WTC11 (cell line): ENCODE data around the gene ZBTB32. TPM values are rescaled to one million over a fixed set of nuclear protein-coding genes. Genes with fewer than 3 reads are reported as not detected.

Source experiments
- ATAC-seq: fragments of 200-7000 bp; cut with Tn5 transposase; 2 replicates; pipeline ENCODE4 v1.10.0; 2021; ENCODE audit warnings: mild to moderate bottlenecking, moderate library complexity
- CTCF ChIA-PET: fragments of 300-600 bp; sonication (Branson Sonifier 250); formaldehyde crosslinking; loops from one replicate; lab custom pipeline; 2021; ENCODE audit warnings: antibody characterized with exemption; lab: Charles Lee
- POLR2A ChIA-PET: fragments of 350-600 bp; sonication (Branson Sonifier 250); formaldehyde crosslinking; loops from one replicate; lab custom pipeline; 2021; ENCODE audit warnings: antibody characterized with exemption; lab: Charles Lee
- DNase-seq: peaks from one replicate; pipeline ENCODE4 v3.0.0; 2021; ENCODE audit warnings: low spot score
- H3K27ac Mint-ChIP-seq: 2 replicates; pipeline ENCODE4 v1.8.0; 2021; ENCODE audit warnings: mixed read lengths
- H3K27me3 Mint-ChIP-seq: 2 replicates; pipeline ENCODE4 v1.8.0; 2021; ENCODE audit warnings: low read depth, mild to moderate bottlenecking, moderate library complexity, mixed read lengths
- H3K36me3 Mint-ChIP-seq: 2 replicates; pipeline ENCODE4 v1.8.0; 2021; ENCODE audit warnings: mixed read lengths
- H3K4me1 Mint-ChIP-seq: 2 replicates; pipeline ENCODE4 v1.8.0; 2022; ENCODE audit warnings: mixed read lengths
- H3K4me3 Mint-ChIP-seq: 2 replicates; pipeline ENCODE4 v1.8.0; 2021; ENCODE audit warnings: mild to moderate bottlenecking, moderate library complexity, mixed read lengths
- H3K9me3 Mint-ChIP-seq: 2 replicates; pipeline ENCODE4 v1.8.0; 2021; ENCODE audit warnings: mixed read lengths
- CREB1 ChIP-seq: sonication (generic); formaldehyde crosslinking; IDR thresholded peaks from 2 replicates; pipeline ENCODE4 v1.8.0; 2023; ENCODE audit warnings: mild to moderate bottlenecking, missing genetic modification reagents
- ETV6 ChIP-seq: sonication (generic); formaldehyde crosslinking; IDR thresholded peaks from 2 replicates; pipeline ENCODE4 v1.8.1; 2022; ENCODE audit warnings: mild to moderate bottlenecking, missing genetic modification reagents
- JAZF1 ChIP-seq: fragments of 250-450 bp; sonication (Bioruptor Pico); IDR thresholded peaks from 2 replicates; pipeline ENCODE4 v1.9.0; 2021; ENCODE audit warnings: moderate library complexity, mild to moderate bottlenecking, inconsistent platforms
- JUN ChIP-seq: sonication (generic); formaldehyde crosslinking; IDR thresholded peaks from 2 replicates; pipeline ENCODE4 v1.8.0; 2023; ENCODE audit warnings: mild to moderate bottlenecking, missing genetic modification reagents
- NFE2L1 ChIP-seq: sonication (generic); formaldehyde crosslinking; IDR thresholded peaks from 2 replicates; pipeline ENCODE4 v1.8.1; 2023; ENCODE audit warnings: missing genetic modification reagents
- OVOL2 ChIP-seq: fragments of 250-450 bp; sonication (Bioruptor Pico); IDR thresholded peaks from 2 replicates; pipeline ENCODE4 v1.9.0; 2021; ENCODE audit warnings: mild to moderate bottlenecking, borderline replicate concordance
- SP1 ChIP-seq: sonication (generic); formaldehyde crosslinking; conservative IDR thresholded peaks from 2 replicates; pipeline ENCODE4 v1.8.1; 2022; ENCODE audit warnings: missing genetic modification reagents
- TP53 ChIP-seq: sonication (generic); formaldehyde crosslinking; IDR thresholded peaks from 2 replicates; pipeline ENCODE4 v1.8.1; 2023; ENCODE audit warnings: mild to moderate bottlenecking, missing genetic modification reagents
- ZBTB21 ChIP-seq: sonication (generic); formaldehyde crosslinking; IDR thresholded peaks from 2 replicates; pipeline ENCODE4 v1.8.1; 2023; ENCODE audit warnings: mild to moderate bottlenecking, missing genetic modification reagents, borderline replicate concordance
- ZNF121 ChIP-seq: sonication (generic); formaldehyde crosslinking; IDR thresholded peaks from 2 replicates; pipeline ENCODE4 v1.8.0; 2023; ENCODE audit warnings: missing genetic modification reagents
- ZNF232 ChIP-seq: sonication (generic); formaldehyde crosslinking; IDR thresholded peaks from 2 replicates; pipeline ENCODE4 v1.8.0; 2022; ENCODE audit warnings: mild to moderate bottlenecking, missing genetic modification reagents
- ZNF396 ChIP-seq: fragments of 250-450 bp; sonication (Bioruptor Pico); IDR thresholded peaks from 2 replicates; pipeline ENCODE4 v1.8.0; 2021; ENCODE audit warnings: mild to moderate bottlenecking, moderate library complexity, borderline replicate concordance
- ZNF671 ChIP-seq: fragments of 250-450 bp; sonication (Bioruptor Pico); IDR thresholded peaks from 2 replicates; pipeline ENCODE4 v1.8.0; 2021; ENCODE audit warnings: mild to moderate bottlenecking
- total RNA-seq: library from RNA; stranded (reverse); gene quantifications from 3 replicates; pipeline ENCODE4 v1.2.3, GENCODE V29; 2021
- TF ChIP-seq, protein P1 (sequence below): sonication (generic); formaldehyde crosslinking; conservative IDR thresholded peaks from 2 replicates; pipeline ENCODE4 v1.8.1; 2022; ENCODE audit warnings: mild to moderate bottlenecking, missing genetic modification reagents
- TF ChIP-seq, protein P2 (sequence below): sonication (generic); formaldehyde crosslinking; IDR thresholded peaks from 2 replicates; pipeline ENCODE4 v1.8.1; 2023; ENCODE audit warnings: mild to moderate bottlenecking, missing genetic modification reagents
- TF ChIP-seq, protein P3 (sequence below): sonication (generic); formaldehyde crosslinking; IDR thresholded peaks from 2 replicates; pipeline ENCODE4 v1.8.1; 2023; ENCODE audit warnings: mild to moderate bottlenecking, moderate library complexity, missing genetic modification reagents
- TF ChIP-seq, protein P4 (sequence below): sonication (generic); formaldehyde crosslinking; IDR thresholded peaks from 2 replicates; pipeline ENCODE4 v1.8.1; 2022; ENCODE audit warnings: low read depth, mild to moderate bottlenecking, moderate library complexity, missing genetic modification reagents, borderline replicate concordance
- TF ChIP-seq, protein P5 (sequence below): sonication (generic); formaldehyde crosslinking; conservative IDR thresholded peaks from 2 replicates; pipeline ENCODE4 v1.8.1; 2023; ENCODE audit warnings: mild to moderate bottlenecking, low read depth, missing genetic modification reagents, moderate library complexity
- TF ChIP-seq, protein P6 (sequence below): fragments of 250-450 bp; sonication (Bioruptor Pico); IDR thresholded peaks from 2 replicates; pipeline ENCODE4 v1.8.0; 2021; ENCODE audit warnings: mild to moderate bottlenecking

Gene ZBTB32
- total RNA-seq, 1 experiment from 2014 or later, result 0.11 TPM

DNA sequence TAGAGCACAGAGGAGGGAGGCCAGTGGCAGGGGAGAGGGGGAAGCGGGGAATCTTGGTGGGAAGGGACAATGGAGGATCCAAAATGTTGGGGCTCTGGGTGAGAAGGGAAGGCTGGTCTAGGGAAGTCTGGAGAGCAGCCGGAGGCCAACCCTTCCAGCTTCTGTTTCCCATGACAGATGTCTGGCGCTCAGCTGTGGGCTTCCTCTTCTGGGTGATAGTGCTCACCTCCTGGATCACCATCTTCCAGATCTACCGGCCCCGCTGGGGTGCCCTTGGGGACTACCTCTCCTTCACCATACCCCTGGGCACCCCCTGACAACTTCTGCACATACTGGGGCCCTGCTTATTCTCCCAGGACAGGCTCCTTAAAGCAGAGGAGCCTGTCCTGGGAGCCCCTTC, 42.2 kb downstream of the ZBTB32 start:
- peaks cover 27% of the 10 kb centered on the region for H3K4me1 Mint-ChIP-seq
- TF ChIP-seq CREB1 (CRISPR knock-in tag) (no peak), ZNF671 (no peak), ZNF232 (CRISPR knock-in tag) (no peak), TP53 (no peak), JAZF1 (CRISPR knock-in tag) (no peak), ZNF396 (no peak), SP1 (CRISPR knock-in tag) (no peak), ETV6 (CRISPR knock-in tag) (no peak), JUN (CRISPR knock-in tag) (no peak), ZNF121 (no peak), NFE2L1 (CRISPR knock-in tag) (no peak), OVOL2 (CRISPR knock-in tag) (no peak), ZBTB21 (no peak)
- TF ChIP-seq, protein P1, sequence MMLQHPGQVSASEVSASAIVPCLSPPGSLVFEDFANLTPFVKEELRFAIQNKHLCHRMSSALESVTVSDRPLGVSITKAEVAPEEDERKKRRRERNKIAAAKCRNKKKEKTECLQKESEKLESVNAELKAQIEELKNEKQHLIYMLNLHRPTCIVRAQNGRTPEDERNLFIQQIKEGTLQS, result no peak
- TF ChIP-seq, protein P2, sequence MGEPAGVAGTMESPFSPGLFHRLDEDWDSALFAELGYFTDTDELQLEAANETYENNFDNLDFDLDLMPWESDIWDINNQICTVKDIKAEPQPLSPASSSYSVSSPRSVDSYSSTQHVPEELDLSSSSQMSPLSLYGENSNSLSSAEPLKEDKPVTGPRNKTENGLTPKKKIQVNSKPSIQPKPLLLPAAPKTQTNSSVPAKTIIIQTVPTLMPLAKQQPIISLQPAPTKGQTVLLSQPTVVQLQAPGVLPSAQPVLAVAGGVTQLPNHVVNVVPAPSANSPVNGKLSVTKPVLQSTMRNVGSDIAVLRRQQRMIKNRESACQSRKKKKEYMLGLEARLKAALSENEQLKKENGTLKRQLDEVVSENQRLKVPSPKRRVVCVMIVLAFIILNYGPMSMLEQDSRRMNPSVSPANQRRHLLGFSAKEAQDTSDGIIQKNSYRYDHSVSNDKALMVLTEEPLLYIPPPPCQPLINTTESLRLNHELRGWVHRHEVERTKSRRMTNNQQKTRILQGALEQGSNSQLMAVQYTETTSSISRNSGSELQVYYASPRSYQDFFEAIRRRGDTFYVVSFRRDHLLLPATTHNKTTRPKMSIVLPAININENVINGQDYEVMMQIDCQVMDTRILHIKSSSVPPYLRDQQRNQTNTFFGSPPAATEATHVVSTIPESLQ, result no peak
- TF ChIP-seq, protein P3, sequence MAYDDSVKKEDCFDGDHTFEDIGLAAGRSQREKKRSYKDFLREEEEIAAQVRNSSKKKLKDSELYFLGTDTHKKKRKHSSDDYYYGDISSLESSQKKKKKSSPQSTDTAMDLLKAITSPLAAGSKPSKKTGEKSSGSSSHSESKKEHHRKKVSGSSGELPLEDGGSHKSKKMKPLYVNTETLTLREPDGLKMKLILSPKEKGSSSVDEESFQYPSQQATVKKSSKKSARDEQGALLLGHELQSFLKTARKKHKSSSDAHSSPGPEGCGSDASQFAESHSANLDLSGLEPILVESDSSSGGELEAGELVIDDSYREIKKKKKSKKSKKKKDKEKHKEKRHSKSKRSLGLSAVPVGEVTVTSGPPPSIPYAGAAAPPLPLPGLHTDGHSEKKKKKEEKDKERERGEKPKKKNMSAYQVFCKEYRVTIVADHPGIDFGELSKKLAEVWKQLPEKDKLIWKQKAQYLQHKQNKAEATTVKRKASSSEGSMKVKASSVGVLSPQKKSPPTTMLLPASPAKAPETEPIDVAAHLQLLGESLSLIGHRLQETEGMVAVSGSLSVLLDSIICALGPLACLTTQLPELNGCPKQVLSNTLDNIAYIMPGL (CRISPR knock-in tag), result no peak
- TF ChIP-seq, protein P4, sequence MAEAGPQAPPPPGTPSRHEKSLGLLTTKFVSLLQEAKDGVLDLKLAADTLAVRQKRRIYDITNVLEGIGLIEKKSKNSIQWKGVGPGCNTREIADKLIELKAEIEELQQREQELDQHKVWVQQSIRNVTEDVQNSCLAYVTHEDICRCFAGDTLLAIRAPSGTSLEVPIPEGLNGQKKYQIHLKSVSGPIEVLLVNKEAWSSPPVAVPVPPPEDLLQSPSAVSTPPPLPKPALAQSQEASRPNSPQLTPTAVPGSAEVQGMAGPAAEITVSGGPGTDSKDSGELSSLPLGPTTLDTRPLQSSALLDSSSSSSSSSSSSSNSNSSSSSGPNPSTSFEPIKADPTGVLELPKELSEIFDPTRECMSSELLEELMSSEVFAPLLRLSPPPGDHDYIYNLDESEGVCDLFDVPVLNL, result no peak
- TF ChIP-seq, protein P5, sequence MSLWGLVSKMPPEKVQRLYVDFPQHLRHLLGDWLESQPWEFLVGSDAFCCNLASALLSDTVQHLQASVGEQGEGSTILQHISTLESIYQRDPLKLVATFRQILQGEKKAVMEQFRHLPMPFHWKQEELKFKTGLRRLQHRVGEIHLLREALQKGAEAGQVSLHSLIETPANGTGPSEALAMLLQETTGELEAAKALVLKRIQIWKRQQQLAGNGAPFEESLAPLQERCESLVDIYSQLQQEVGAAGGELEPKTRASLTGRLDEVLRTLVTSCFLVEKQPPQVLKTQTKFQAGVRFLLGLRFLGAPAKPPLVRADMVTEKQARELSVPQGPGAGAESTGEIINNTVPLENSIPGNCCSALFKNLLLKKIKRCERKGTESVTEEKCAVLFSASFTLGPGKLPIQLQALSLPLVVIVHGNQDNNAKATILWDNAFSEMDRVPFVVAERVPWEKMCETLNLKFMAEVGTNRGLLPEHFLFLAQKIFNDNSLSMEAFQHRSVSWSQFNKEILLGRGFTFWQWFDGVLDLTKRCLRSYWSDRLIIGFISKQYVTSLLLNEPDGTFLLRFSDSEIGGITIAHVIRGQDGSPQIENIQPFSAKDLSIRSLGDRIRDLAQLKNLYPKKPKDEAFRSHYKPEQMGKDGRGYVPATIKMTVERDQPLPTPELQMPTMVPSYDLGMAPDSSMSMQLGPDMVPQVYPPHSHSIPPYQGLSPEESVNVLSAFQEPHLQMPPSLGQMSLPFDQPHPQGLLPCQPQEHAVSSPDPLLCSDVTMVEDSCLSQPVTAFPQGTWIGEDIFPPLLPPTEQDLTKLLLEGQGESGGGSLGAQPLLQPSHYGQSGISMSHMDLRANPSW (CRISPR knock-in tag), result no peak
- TF ChIP-seq, protein P6, sequence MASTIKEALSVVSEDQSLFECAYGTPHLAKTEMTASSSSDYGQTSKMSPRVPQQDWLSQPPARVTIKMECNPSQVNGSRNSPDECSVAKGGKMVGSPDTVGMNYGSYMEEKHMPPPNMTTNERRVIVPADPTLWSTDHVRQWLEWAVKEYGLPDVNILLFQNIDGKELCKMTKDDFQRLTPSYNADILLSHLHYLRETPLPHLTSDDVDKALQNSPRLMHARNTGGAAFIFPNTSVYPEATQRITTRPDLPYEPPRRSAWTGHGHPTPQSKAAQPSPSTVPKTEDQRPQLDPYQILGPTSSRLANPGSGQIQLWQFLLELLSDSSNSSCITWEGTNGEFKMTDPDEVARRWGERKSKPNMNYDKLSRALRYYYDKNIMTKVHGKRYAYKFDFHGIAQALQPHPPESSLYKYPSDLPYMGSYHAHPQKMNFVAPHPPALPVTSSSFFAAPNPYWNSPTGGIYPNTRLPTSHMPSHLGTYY (CRISPR knock-in tag), result no peak
- H3K4me3 Mint-ChIP-seq, result peak overlapping the region; percentile 98
- ChIA-PET POLR2A (no interaction called here), CTCF (interaction anchor here (1.5 kb wide), 1 partner anchor 44 kb away, joined by 4 read pairs; no protein-coding TSS in a partner anchor)
- peaks cover 6% of the 10 kb centered on the region; the same call in 1 of the 2 replicates for H3K36me3 Mint-ChIP-seq
- ATAC-seq (no peak), DNase-seq (no peak)
- no peaks in the 10 kb centered on the region for H3K9me3 Mint-ChIP-seq
- H3K27me3 Mint-ChIP-seq, result no peaks in the 10 kb centered on the region
- H3K27ac Mint-ChIP-seq, result peak overlapping the region; percentile 99; the same call in 1 of the 2 replicates
